ENCODE results near the gene ZNF468. TPM values are rescaled to one million over a fixed set of nuclear protein-coding genes. Genes with fewer than 3 reads are reported as not detected.
A peak's percentile ranks its signal among the peaks of the same experiment; 100 is the strongest.
"Not testable (repeated sequence)": the region's sequence is repeated elsewhere in the genome, so short reads cannot be mapped to it uniquely, and the experiment has no call there.

The ZNF468 gene
- polyA plus RNA-seq, 3 donors, result 6.2 to 16.1 (median 10.6) TPM

GRCh38 chr19:52820472-52821203, 36.8 kb downstream of the ZNF468 start:
- not testable (repeated sequence) for H3K4me1 Mint-ChIP-seq; H3K27me3 Mint-ChIP-seq (ENCODE audit: low read depth in 3 of 3); H3K79me2 ChIP-seq (ENCODE audit: insufficient read depth, low read length); H3K27me3 ChIP-seq (ENCODE audit: control insufficient read depth in 2 of 2, insufficient read depth in 2 of 2, low read length in 2 of 2); H4K20me1 ChIP-seq (ENCODE audit: insufficient read depth, low read length); H3K4me1 ChIP-seq (ENCODE audit: control insufficient read depth in 1 of 2, insufficient read depth in 2 of 2, low read length in 2 of 2)
- DNase-seq, result peak in 2 of 3 donors; percentile 1 to 3
- Histone ChIP-seq H2AFZ (ENCODE audit: insufficient read depth, low read depth, low read length, poor library complexity, severe bottlenecking) (peak overlapping the region; percentile 78), H3K36me3 (replicated peaks in 1 of 2; ENCODE audit: control insufficient read depth in 1 of 2, insufficient read depth in 2 of 2, low read length in 2 of 2) (peaks cover 21 to 29% of the 10 kb centered on the region in 2 donors), H3K27ac (ENCODE audit: low read depth in 1 of 2, low read length in 2 of 2) (peak overlapping the region in 1 of 2 donors; percentile 72), H3K9me3 (replicated peaks in 1 of 2; ENCODE audit: control insufficient read depth in 1 of 2, insufficient read depth in 1 of 2, low read length in 2 of 2) (peaks cover 42 to 56% of the 10 kb centered on the region in 2 donors), H3K4me3 (replicated peaks in 1 of 3; ENCODE audit: low read depth in 2 of 3, low read length in 3 of 3) (peak overlapping the region; percentile 63 to 80 (median 79)), H3K9ac (ENCODE audit: insufficient read depth, low read length, poor library complexity, severe bottlenecking) (peak overlapping the region; percentile 65), H3K4me2 (replicated peaks; ENCODE audit: extremely low read depth, low read length, poor library complexity, severe bottlenecking) (peak overlapping the region; percentile 78)
- peaks cover 22 to 77% (median 68%) of the 10 kb centered on the region in 7 donors for H3K9me3 Mint-ChIP-seq
- H3K36me3 Mint-ChIP-seq, result peaks cover 25 to 39% of the 10 kb centered on the region in 2 donors
- peak overlapping the region in 6 of 7 donors; percentile 84 to 93 (median 90) for H3K27ac Mint-ChIP-seq
- 1% methylated on average over 12 of the region's 19 CpGs for WGBS (ENCODE audit: insufficient coverage)
- H3K4me3 Mint-ChIP-seq, result peak overlapping the region; percentile 86 to 98
- intact Hi-C loops (cut with micrococcal nuclease), result loop anchor here in 1 of 2 donors (5.0 kb wide), 1 partner anchor 37 kb away; the partner anchor contains the start of gene ZNF468

- H3K27me3 Mint-ChIP-seq (ENCODE audit: low read depth in 3 of 3), result no peaks in the 10 kb centered on the region
- Histone ChIP-seq H3K27me3 (ENCODE audit: control insufficient read depth in 2 of 2, insufficient read depth in 2 of 2, low read length in 2 of 2) (no peaks in the 10 kb centered on the region), H3K36me3 (replicated peaks in 1 of 2; ENCODE audit: control insufficient read depth in 1 of 2, insufficient read depth in 2 of 2, low read length in 2 of 2) (peaks cover 37 to 63% of the 10 kb centered on the region in 2 donors), H3K27ac (ENCODE audit: low read depth in 1 of 2, low read length in 2 of 2) (no peak overlapping the region), H3K4me3 (replicated peaks in 1 of 3; ENCODE audit: low read depth in 2 of 3, low read length in 3 of 3) (no peak overlapping the region), H3K4me2 (replicated peaks; ENCODE audit: extremely low read depth, low read length, poor library complexity, severe bottlenecking) (no peak overlapping the region), H3K79me2 (ENCODE audit: insufficient read depth, low read length) (no peaks in the 10 kb centered on the region), H2AFZ (ENCODE audit: insufficient read depth, low read depth, low read length, poor library complexity, severe bottlenecking) (no peak overlapping the region), H3K4me1 (ENCODE audit: control insufficient read depth in 1 of 2, insufficient read depth in 2 of 2, low read length in 2 of 2) (no peaks in the 10 kb centered on the region), H4K20me1 (ENCODE audit: insufficient read depth, low read length) (no peaks in the 10 kb centered on the region), H3K9me3 (replicated peaks in 1 of 2; ENCODE audit: control insufficient read depth in 1 of 2, insufficient read depth in 1 of 2, low read length in 2 of 2) (peaks cover 66 to 76% of the 10 kb centered on the region in 2 donors), H3K9ac (ENCODE audit: insufficient read depth, low read length, poor library complexity, severe bottlenecking) (no peak overlapping the region)
- H3K9me3 Mint-ChIP-seq, result peaks cover 47 to 85% (median 78%) of the 10 kb centered on the region in 7 donors
- no peaks in the 10 kb centered on the region for H3K4me1 Mint-ChIP-seq
- H3K4me3 Mint-ChIP-seq, result no peak overlapping the region
- peaks cover 59 to 75% of the 10 kb centered on the region in 2 donors for H3K36me3 Mint-ChIP-seq
- H3K27ac Mint-ChIP-seq, result no peak overlapping the region
- intact Hi-C loops (cut with micrococcal nuclease), result no loop called here
- WGBS (ENCODE audit: insufficient coverage), result 98% methylated on average over 29 of the region's 32 CpGs
- no peak for DNase-seq
- no peak for TF ChIP-seq CTCF (IDR thresholded peaks at IDR 0.05)
These were observed 47.6 kb downstream of the ZNF468 start for GRCh38 chr19:52809801-52810200.

GRCh38 chr19:52799950-52800640, 57.3 kb downstream of the ZNF468 start:
- 100% methylated on average over 1 of the region's 9 CpGs for WGBS (ENCODE audit: insufficient coverage)
- DNase-seq; H3K4me1 Mint-ChIP-seq; H3K79me2 ChIP-seq (ENCODE audit: insufficient read depth, low read length); H3K27ac ChIP-seq (ENCODE audit: low read depth in 1 of 2, low read length in 2 of 2); H3K27me3 ChIP-seq (ENCODE audit: control insufficient read depth in 2 of 2, insufficient read depth in 2 of 2, low read length in 2 of 2); H3K9ac ChIP-seq (ENCODE audit: insufficient read depth, low read length, poor library complexity, severe bottlenecking); H3K4me2 ChIP-seq (replicated peaks; ENCODE audit: extremely low read depth, low read length, poor library complexity, severe bottlenecking); H3K4me3 Mint-ChIP-seq; H2AFZ ChIP-seq (ENCODE audit: insufficient read depth, low read depth, low read length, poor library complexity, severe bottlenecking); H4K20me1 ChIP-seq (ENCODE audit: insufficient read depth, low read length); intact Hi-C loops (cut with micrococcal nuclease); H3K4me1 ChIP-seq (ENCODE audit: control insufficient read depth in 1 of 2, insufficient read depth in 2 of 2, low read length in 2 of 2); H3K27ac Mint-ChIP-seq; H3K27me3 Mint-ChIP-seq (ENCODE audit: low read depth in 3 of 3): not testable (repeated sequence)
- Histone ChIP-seq H3K4me3 (replicated peaks in 1 of 3; ENCODE audit: low read depth in 2 of 3, low read length in 3 of 3) (peak overlapping the region in 1 of 3 experiments; percentile 32), H3K9me3 (replicated peaks in 1 of 2; ENCODE audit: control insufficient read depth in 1 of 2, insufficient read depth in 1 of 2, low read length in 2 of 2) (peaks cover 56 to 97% of the 10 kb centered on the region in 2 donors), H3K36me3 (replicated peaks in 1 of 2; ENCODE audit: control insufficient read depth in 1 of 2, insufficient read depth in 2 of 2, low read length in 2 of 2) (peaks cover 34 to 54% of the 10 kb centered on the region in 2 donors)
- H3K9me3 Mint-ChIP-seq, result peaks cover 64 to 96% (median 91%) of the 10 kb centered on the region in 7 donors
- peaks cover 40 to 45% of the 10 kb centered on the region in 2 donors for H3K36me3 Mint-ChIP-seq
